ENCODE data around the gene MFSD2A.

The MFSD2A gene

DNA sequence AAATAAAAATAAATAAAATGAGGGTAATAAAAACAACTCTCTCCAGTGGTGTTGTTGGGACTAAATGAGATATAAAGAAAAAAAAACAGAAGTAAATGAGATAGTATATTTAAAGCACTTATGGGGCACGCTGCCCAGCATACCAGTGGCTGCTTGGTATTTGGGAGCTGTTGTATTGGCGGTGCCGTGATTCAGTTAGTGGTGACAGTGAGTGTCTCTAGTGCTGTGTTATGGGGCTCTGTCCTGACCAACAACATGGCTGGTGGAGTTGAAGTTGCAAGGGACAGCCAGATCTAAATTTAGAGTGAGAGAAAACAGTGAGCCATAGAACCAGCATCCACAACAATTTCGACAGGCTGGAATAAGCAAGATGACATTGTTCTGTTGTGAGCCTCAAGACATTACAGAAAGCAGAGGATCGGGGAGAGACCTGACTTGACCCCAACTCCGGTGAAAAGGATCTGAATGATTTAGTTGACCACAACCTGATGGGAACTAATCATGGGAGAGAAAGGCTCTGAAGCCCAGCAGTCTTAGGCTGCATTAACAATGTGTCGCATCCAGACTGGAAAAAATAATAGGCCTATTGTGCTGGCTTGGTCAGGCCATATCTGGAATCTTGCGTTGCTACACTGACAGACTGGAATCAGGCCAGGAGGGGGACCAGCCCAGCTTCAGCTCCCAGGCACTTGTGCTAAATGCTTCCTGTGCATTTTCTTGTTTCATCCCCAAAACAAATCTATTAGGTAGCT, 2.4 kb upstream of the MFSD2A start:
- TF ChIP-seq, protein P1, sequence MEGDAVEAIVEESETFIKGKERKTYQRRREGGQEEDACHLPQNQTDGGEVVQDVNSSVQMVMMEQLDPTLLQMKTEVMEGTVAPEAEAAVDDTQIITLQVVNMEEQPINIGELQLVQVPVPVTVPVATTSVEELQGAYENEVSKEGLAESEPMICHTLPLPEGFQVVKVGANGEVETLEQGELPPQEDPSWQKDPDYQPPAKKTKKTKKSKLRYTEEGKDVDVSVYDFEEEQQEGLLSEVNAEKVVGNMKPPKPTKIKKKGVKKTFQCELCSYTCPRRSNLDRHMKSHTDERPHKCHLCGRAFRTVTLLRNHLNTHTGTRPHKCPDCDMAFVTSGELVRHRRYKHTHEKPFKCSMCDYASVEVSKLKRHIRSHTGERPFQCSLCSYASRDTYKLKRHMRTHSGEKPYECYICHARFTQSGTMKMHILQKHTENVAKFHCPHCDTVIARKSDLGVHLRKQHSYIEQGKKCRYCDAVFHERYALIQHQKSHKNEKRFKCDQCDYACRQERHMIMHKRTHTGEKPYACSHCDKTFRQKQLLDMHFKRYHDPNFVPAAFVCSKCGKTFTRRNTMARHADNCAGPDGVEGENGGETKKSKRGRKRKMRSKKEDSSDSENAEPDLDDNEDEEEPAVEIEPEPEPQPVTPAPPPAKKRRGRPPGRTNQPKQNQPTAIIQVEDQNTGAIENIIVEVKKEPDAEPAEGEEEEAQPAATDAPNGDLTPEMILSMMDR (IDR thresholded peaks at IDR 0.05; ENCODE audit: extremely low read depth, missing control alignments): no peak
- DNase-seq (ENCODE audit: low spot score): no peak

DNA sequence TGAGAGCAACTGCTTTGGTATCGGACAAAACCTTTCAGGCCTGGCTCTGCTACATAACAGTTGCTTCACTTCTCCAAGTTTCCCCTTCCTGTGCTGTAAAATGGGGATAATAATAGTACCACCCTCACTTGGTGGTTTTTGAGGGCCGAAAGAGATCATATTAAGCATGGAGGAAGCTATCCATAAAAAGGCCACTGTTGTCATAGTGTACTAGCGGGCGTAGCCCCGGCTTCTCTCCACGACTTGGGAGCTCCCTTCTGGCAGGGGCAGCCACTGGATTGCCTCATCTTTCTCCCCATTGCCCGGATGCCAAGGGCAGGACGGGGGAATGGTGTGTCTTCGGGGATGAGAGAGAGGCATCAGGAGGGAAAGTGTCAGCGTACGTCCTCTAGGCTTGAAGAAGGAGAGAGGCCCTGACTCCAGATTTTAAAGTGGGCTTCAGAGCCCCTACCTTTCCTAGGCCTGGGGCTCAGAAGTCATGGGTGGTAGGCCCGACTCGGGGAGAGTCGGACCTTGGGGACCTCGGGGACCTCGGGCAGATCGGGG, 548 bp upstream of the MFSD2A start:
- TF ChIP-seq, protein P1 (IDR thresholded peaks at IDR 0.05; ENCODE audit: extremely low read depth, missing control alignments): no peak
- DNase-seq (ENCODE audit: low spot score): no peak

- TF ChIP-seq, protein P1 (IDR thresholded peaks at IDR 0.05; ENCODE audit: extremely low read depth, missing control alignments): no peak
- DNase-seq (ENCODE audit: low spot score): peak; percentile 80
Observed at GRCh38 chr1:39955547-39956539, 898 bp downstream of the MFSD2A start.

DNA sequence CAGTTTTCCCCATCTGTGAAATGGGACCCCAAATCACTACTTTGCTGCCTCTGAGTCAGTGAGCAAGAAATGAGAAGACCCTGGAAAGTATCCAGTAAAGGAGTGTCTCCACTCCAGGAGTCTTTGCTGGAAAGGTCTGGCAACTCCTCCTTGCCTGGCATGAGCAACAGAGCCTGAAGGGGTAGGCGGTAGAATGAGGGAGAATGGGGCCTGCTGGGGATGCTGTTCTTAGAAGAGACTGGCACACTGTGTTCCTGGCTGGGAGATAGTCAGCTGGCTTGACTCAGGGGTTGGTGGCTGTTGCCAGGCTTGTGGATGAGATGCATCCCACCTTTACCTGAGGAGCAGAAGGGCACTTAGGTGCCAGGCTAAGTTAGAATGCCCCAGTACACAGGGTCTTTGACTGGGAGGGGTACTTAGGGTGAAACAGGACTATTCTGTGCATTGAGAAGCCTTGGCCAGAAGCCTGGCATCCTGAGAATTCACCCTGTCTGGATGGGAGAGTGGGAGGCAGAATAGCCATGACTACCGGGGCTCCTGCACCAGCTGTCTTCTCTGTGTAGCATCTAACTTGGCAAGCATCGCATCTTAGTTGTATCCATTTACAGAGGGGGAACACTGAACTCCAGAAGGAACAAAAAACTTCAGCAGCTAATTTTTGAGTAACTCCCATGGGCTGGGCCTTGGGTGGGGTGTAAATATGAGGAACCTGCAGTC, 2.5 kb downstream of the MFSD2A start:
- no peak for DNase-seq (ENCODE audit: low spot score)
- TF ChIP-seq, protein P1 (IDR thresholded peaks at IDR 0.05; ENCODE audit: extremely low read depth, missing control alignments): no peak

GRCh38 chr1:39958403-39959200, 3.7 kb downstream of the MFSD2A start:
- TF ChIP-seq, protein P1 (IDR thresholded peaks at IDR 0.05; ENCODE audit: extremely low read depth, missing control alignments): no peak
- no peak for DNase-seq (ENCODE audit: low spot score)

GRCh38 chr1:39959651-39960333, 4.8 kb downstream of the MFSD2A start:
- DNase-seq (ENCODE audit: low spot score): no peak
- TF ChIP-seq, protein P1 (IDR thresholded peaks at IDR 0.05; ENCODE audit: extremely low read depth, missing control alignments): no peak
